Spleen (tissue), 11 donors: ENCODE measurements around the gene SYNJ2. TPM values are rescaled to one million over a fixed set of nuclear protein-coding genes. Genes with fewer than 3 reads are reported as not detected.
A peak's percentile ranks its signal among the peaks of the same experiment; 100 is the strongest.

Source experiments
- DNase-seq: peaks from one replicate; pipeline ENCODE4 v3.0.0-alpha.2; 2020
- H3K27ac ChIP-seq, 8 donors: fragments of 200-600 bp; sonication (generic) in 7 of 8; 1 replicate in 4 of 8; 2 replicates in 4 of 8; pipeline versions ENCODE4 v1.5.0 to v1.8.0; 2016 to 2021; ENCODE audit warnings: inconsistent platforms in 4 of 8, mild to moderate bottlenecking in 4 of 8, moderate library complexity in 1 of 8
- H3K27me3 ChIP-seq, 7 donors: fragments of 200-600 bp; sonication (generic) in 6 of 7; replicated peaks in 1 of 7; 1 replicate in 4 of 7; 2 replicates in 3 of 7; pipeline versions ENCODE4 v1.5.0 to v1.8.0; 2016 to 2021; ENCODE audit warnings: inconsistent platforms in 3 of 7, mild to moderate bottlenecking in 1 of 7
- H3K36me3 ChIP-seq, 6 donors: fragments of 200-600 bp; sonication (generic) in 5 of 6; 1 replicate in 4 of 6; 2 replicates in 2 of 6; pipeline versions ENCODE4 v1.5.0 to v1.8.0; 2016 to 2021; ENCODE audit warnings: inconsistent platforms in 2 of 6
- H3K4me1 ChIP-seq, 6 donors: fragments of 200-600 bp; sonication (generic) in 5 of 6; 1 replicate in 3 of 6; 2 replicates in 3 of 6; pipeline versions ENCODE4 v1.5.0 to v1.8.0; 2016 to 2021; ENCODE audit warnings: inconsistent platforms in 3 of 6
- H3K4me3 ChIP-seq, 8 donors: fragments of 200-600 bp; sonication (generic) in 7 of 8; 1 replicate in 4 of 8; 2 replicates in 4 of 8; pipeline versions ENCODE4 v1.5.0 to v1.8.0; 2016 to 2021; ENCODE audit warnings: inconsistent platforms in 4 of 8, mild to moderate bottlenecking in 4 of 8, moderate library complexity in 2 of 8
- H3K9me3 ChIP-seq, 8 donors: fragments of 200-600 bp; sonication (generic) in 7 of 8; 1 replicate in 4 of 8; 2 replicates in 4 of 8; pipeline versions ENCODE4 v1.5.0 to v1.8.0; 2016 to 2021; ENCODE audit warnings: inconsistent platforms in 4 of 8
- CTCF ChIP-seq, 11 experiments: fragments of 200-600 bp in 7 of 11; fragments of 450-650 bp in 4 of 11; sonication (generic) in 4 of 11; IDR thresholded peaks in 8 of 11; conservative IDR thresholded peaks in 3 of 11; 1 replicate in 7 of 11; 2 replicates in 4 of 11; pipeline versions ENCODE4 v1.4.0 to v1.8.0; 2016 to 2021; ENCODE audit warnings: antibody characterized with exemption in 11 of 11, inconsistent platforms in 4 of 11, mild to moderate bottlenecking in 1 of 11
- POLR2A ChIP-seq, 3 donors: fragments of 450-650 bp; IDR thresholded peaks; one replicate each; pipeline ENCODE4 v1.5.1; 2017; ENCODE audit warnings: antibody characterized with exemption in 3 of 3, mild to moderate bottlenecking in 1 of 3
- POLR2AphosphoS5 ChIP-seq, 3 donors: sonication (generic); formaldehyde crosslinking; IDR thresholded peaks; one replicate each; pipeline ENCODE4 v1.5.1; 2017; ENCODE audit warnings: antibody characterized with exemption in 3 of 3
- WGBS, 5 donors: extraction: QIAGEN DNeasy Blood & Tissue Kit in 3 of 5; methylation state at CpG; one replicate each; pipeline versions ENCODE4 v1.1.5 to v1.1.7; 2013 to 2018; 5-methylcytosine and 5-hydroxymethylcytosine counted together
- intact Hi-C: fragments of 100-400 bp; cut with DNase I; formaldehyde crosslinking; loops from one replicate; pipeline ENCODE4 v1.15.0; 2023; ENCODE audit warnings: low total_unique reads
- polyA plus RNA-seq, 3 donors: library from polyadenylated mRNA; stranded (reverse); fragments of 200-250 nt; gene quantifications; one replicate each; pipeline ENCODE4 v1.2.1, GENCODE V29; 2013
- total RNA-seq, 7 donors: library from RNA; depleted of rRNA in 3 of 7; stranded (reverse); fragments of >200 nt in 3 of 7; fragmentation: NEBNext Ultra II Directional in 4 of 7; extraction: Animal tissue kit (Norgen Biotek cat#: 25700) in 4 of 7; gene quantifications; one replicate each; pipeline versions ENCODE4 v1.1.0 to v1.2.1, GENCODE V29; 2016 to 2021
- donor health status: healthy with polysubstance abuse.
- donor health status: DM: no; HTN: no; CAD: no; lungs with moderate emphysema.
- donor health status: DM: no; HTN: no; CAD: no.
- donor health status: Bipolar disorder and iron deficiency.
- donor health status: healthy.
- donor health status: DM: no; HTN: no; CAD: no.
- donor health status: DM: yes; HTN: yes; CAD: no.

The SYNJ2 gene
- total and polyA plus RNA-seq, 10 donors: 2.4 to 34.0 (median 9.2) TPM

GRCh38 chr6:158044525-158044888 lies 62.8 kb downstream of the SYNJ2 start:
- no peaks in the 10 kb centered on the region for H3K9me3 ChIP-seq
- H3K4me1 ChIP-seq: peaks cover 0 to 21% (median 7%) of the 10 kb centered on the region in 6 donors
- no peak for DNase-seq
- H3K4me3 ChIP-seq: no peak overlapping the region
- H3K27ac ChIP-seq: no peak overlapping the region
- H3K36me3 ChIP-seq: peaks cover 0 to 72% (median 8%) of the 10 kb centered on the region in 6 donors
- 87 to 91% (median 89%) methylated on average over 6 of the region's 6 CpGs for WGBS, 5 donors
- H3K27me3 ChIP-seq: no peaks in the 10 kb centered on the region
- intact Hi-C loops: no loop called here
- no peak for TF ChIP-seq CTCF (IDR thresholded peaks at IDR 0.05 in 8 of 11, conservative IDR thresholded peaks at IDR 0.05 in 3 of 11)
- TF ChIP-seq POLR2A (IDR thresholded peaks at IDR 0.05): no peak
- no peak for TF ChIP-seq POLR2AphosphoS5 (IDR thresholded peaks at IDR 0.05)

GRCh38 chr6:158046201-158047126 lies 64.8 kb downstream of the SYNJ2 start:
- WGBS, 5 donors: 79 to 84% (median 81%) methylated on average over 20 of the region's 20 CpGs

GRCh38 chr6:158047127-158047518 lies 65.5 kb downstream of the SYNJ2 start:
- no peak for DNase-seq
- intact Hi-C loops: no loop called here
- WGBS, 5 donors: 65 to 77% (median 70%) methylated on average over 10 of the region's 10 CpGs
- no peak overlapping the region for H3K4me3 ChIP-seq
- no peaks in the 10 kb centered on the region for H3K27me3 ChIP-seq
- no peak overlapping the region for H3K27ac ChIP-seq
- no peaks in the 10 kb centered on the region for H3K4me1 ChIP-seq
- peaks cover 0 to 86% (median 8%) of the 10 kb centered on the region in 6 donors for H3K36me3 ChIP-seq
- no peak for TF ChIP-seq CTCF (IDR thresholded peaks at IDR 0.05 in 8 of 11, conservative IDR thresholded peaks at IDR 0.05 in 3 of 11)
- TF ChIP-seq POLR2AphosphoS5 (IDR thresholded peaks at IDR 0.05): no peak
- TF ChIP-seq POLR2A (IDR thresholded peaks at IDR 0.05): no peak
- no peaks in the 10 kb centered on the region for H3K9me3 ChIP-seq

More at GRCh38 chr6:158046201-158047126, 64.8 kb downstream of the SYNJ2 start:
- H3K4me1 ChIP-seq: peaks cover 0 to 1% (median 0%) of the 10 kb centered on the region in 6 donors
- peak; percentile 29 for DNase-seq
- no peaks in the 10 kb centered on the region for H3K9me3 ChIP-seq
- TF ChIP-seq POLR2AphosphoS5 (IDR thresholded peaks at IDR 0.05) (no peak), POLR2A (IDR thresholded peaks at IDR 0.05) (no peak)
- no peaks in the 10 kb centered on the region for H3K27me3 ChIP-seq
- H3K36me3 ChIP-seq: peaks cover 0 to 91% (median 8%) of the 10 kb centered on the region in 6 donors
- H3K27ac ChIP-seq: no peak overlapping the region
- no peak overlapping the region for H3K4me3 ChIP-seq
- intact Hi-C loops: no loop called here

- DNase-seq: no peak
- 75 to 88% (median 78%) methylated on average over 9 of the region's 9 CpGs for WGBS, 5 donors
- Histone ChIP-seq H3K9me3 (no peaks in the 10 kb centered on the region), H3K27ac (no peak overlapping the region), H3K4me3 (no peak overlapping the region), H3K27me3 (no peaks in the 10 kb centered on the region), H3K4me1 (no peaks in the 10 kb centered on the region), H3K36me3 (peaks cover 0 to 86% (median 8%) of the 10 kb centered on the region in 6 donors)
- no peak for TF ChIP-seq POLR2AphosphoS5 (IDR thresholded peaks at IDR 0.05)
- intact Hi-C loops: no loop called here
Measured at GRCh38 chr6:158047563-158048323, 66.1 kb downstream of the SYNJ2 start.

- intact Hi-C loops: no loop called here
Measured at GRCh38 chr6:158048589-158048988, 66.9 kb downstream of the SYNJ2 start.

More at GRCh38 chr6:158048589-158048988, 66.9 kb downstream of the SYNJ2 start:
- no peaks in the 10 kb centered on the region for H3K4me1 ChIP-seq
- no peaks in the 10 kb centered on the region for H3K27me3 ChIP-seq
- TF ChIP-seq POLR2AphosphoS5 (IDR thresholded peaks at IDR 0.05): no peak
- TF ChIP-seq CTCF (IDR thresholded peaks at IDR 0.05 in 8 of 11, conservative IDR thresholded peaks at IDR 0.05 in 3 of 11): no peak
- TF ChIP-seq POLR2A (IDR thresholded peaks at IDR 0.05): no peak
- H3K4me3 ChIP-seq: no peak overlapping the region
- H3K9me3 ChIP-seq: no peaks in the 10 kb centered on the region
- DNase-seq: no peak
- WGBS, 5 donors: 94 to 99% (median 98%) methylated on average over 7 of the region's 7 CpGs
- peaks cover 0 to 78% (median 7%) of the 10 kb centered on the region in 6 donors for H3K36me3 ChIP-seq
- no peak overlapping the region for H3K27ac ChIP-seq
